ENCODE data around the gene DCAF4L1.
A peak's percentile ranks its signal among the peaks of the same experiment; 100 is the strongest.

DNA sequence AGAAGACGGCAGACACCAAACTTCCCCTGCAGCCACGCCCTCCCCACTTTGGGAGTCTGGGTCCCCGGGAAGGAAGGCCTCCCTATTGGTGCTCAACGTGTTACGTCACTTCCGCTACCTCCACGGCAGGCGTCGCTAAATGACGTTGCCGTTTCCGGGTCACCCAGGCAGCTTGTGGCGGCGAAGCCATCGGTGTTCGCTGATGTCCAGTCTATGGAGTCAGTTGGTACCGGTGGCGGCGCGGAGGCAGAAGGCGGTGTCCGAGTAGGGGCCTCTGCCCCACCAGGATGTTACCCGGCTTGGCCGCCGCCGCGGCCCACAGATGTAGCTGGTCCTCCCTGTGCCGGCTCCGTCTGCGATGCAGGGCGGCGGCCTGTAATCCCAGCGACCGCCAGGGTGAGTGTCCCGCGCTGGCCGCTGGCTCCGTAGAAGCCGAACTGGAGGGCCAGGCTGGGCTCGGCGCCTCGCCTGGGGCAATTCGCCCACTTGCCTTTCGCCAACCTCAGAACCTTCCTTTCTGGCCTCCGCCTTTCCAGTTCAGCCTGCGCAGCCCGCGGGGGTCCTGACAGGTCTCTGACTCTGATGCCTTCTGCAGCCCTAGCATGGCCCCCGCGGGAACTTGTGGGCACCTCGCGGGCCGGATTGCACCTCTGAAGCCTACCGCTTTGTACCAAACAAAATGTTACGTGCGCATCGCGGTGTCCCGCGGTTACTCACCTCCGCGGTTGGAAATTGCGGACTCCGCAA lies 9.0 kb downstream of the DCAF4L1 start, which contains the start of gene SLC30A9:
- TF ChIP-seq POLR2A (IDR thresholded peaks at IDR 0.05; ENCODE audit: low read length) (peak; percentile 82), NR3C1 (IDR thresholded peaks at IDR 0.05) (no peak), CTCF (IDR thresholded peaks at IDR 0.05) (no peak), MAFK (IDR thresholded peaks at IDR 0.05; ENCODE audit: partially characterized antibody) (no peak)
- TF ChIP-seq, protein P1, sequence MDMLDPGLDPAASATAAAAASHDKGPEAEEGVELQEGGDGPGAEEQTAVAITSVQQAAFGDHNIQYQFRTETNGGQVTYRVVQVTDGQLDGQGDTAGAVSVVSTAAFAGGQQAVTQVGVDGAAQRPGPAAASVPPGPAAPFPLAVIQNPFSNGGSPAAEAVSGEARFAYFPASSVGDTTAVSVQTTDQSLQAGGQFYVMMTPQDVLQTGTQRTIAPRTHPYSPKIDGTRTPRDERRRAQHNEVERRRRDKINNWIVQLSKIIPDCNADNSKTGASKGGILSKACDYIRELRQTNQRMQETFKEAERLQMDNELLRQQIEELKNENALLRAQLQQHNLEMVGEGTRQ (IDR thresholded peaks at IDR 0.05) = no peak

Measured in A549 (cell line).